GM19328 (cell line): ENCODE measurements around the gene RPH3AL.

Experiments
- ATAC-seq: cut with Tn5 transposase; IDR thresholded peaks from one replicate; pipeline ENCODE4 v1.9.1; 2021; ENCODE audit warnings: mild to moderate bottlenecking, moderate library complexity; ENCODE audit not compliant: unreplicated experiment

The RPH3AL gene

GRCh38 chr17:337022-337420 lies 15.6 kb downstream of the RPH3AL start:
- no peak for ATAC-seq

- no peak for ATAC-seq
These were observed 16.2 kb downstream of the RPH3AL start for GRCh38 chr17:336110-337021.

DNA sequence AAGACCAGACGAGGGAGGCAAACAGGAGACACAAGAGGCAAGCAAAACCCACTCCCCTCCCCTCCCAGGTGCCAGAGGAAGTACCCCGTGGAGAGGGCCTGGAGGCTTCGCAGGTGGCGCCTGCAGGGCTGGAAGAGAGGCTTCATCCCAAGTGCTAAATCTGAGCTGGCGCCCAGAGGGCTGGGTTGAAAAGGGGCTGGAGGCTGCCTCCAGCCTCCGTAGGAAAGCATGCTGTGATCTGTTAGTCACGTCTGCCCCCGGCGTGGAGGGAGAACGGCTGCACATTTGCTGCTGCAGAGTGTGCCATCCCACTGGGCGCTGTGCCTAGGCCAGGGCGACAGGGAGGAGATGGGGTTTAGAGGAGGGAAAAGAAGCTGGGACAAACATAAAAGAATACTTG lies 16.9 kb downstream of the RPH3AL start:
- ATAC-seq, result no peak

GRCh38 chr17:334974-335481 lies 17.6 kb downstream of the RPH3AL start:
- no peak for ATAC-seq

DNA sequence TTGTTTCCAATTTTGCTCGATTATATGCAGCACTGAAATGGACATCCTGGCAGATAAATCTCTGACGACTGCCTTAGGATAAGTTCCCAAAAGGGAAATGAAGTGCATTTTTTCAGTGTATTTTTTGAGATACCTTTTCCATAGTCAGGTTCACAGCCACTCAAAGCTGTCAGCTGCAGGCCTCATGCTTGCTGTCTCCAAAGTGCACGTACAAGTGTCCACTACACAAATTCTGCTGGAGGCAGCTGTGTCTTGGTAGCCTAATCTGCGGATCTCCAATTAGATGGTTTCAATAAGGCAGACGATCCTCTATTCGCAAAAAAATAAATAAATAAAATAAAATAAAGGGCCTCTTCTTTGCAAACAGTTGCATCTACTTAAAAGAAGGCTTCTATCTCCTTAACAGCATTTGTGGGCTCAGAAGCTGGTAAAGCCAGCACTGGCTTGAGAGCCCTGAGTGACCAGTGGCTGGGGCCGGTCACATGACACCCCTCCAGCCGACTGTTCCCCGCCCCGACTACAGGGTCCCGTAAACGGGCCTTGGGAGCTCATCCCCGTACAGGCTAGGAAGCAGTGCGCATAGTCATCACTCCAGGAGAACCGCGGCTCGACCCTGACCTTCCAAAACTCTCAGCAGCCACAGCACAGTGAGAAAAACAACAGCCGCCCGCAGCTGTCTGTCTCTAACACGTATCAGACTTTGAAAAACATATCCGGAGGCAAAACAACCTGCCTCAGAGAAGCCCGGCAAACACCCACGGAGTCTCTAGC lies 18.8 kb downstream of the RPH3AL start:
- ATAC-seq, result no peak

DNA sequence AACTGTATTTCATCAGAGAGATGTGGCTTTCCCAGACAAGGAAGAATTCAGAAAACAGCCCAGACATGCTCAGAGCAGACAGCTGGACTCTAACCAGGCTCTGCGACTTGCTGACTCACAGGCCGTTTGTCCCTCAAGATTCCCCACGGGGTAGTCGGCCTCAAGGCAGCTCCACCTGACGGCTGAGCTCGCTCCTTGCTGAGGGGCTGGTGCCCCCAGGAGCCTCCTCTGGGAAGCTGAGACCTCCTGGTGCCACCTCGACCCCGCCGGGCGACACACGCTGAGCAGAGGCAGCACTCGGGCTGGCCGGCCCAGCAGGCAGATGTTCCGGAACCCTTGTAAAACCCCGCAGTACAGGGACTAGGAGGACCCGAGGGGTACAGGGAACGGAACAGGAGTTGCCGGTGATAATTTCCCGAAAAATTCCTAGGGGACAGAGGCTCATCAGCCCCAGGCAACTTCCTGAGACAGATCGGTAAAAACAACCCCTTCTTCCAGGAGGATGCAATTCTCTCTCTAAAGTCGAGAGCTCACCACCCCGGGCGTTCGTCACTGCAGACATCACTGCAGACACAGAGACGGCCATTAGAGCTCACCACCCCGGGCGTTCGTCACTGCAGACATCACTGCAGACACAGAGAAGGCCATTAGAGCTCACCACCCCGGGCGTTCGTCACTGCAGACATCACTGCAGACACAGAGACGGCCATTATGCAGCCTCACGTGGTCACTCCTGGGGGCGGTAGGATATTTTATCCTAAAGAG lies 19.9 kb downstream of the RPH3AL start:
- ATAC-seq, result no peak

GRCh38 chr17:332023-332422 lies 20.6 kb downstream of the RPH3AL start:
- no peak for ATAC-seq

DNA sequence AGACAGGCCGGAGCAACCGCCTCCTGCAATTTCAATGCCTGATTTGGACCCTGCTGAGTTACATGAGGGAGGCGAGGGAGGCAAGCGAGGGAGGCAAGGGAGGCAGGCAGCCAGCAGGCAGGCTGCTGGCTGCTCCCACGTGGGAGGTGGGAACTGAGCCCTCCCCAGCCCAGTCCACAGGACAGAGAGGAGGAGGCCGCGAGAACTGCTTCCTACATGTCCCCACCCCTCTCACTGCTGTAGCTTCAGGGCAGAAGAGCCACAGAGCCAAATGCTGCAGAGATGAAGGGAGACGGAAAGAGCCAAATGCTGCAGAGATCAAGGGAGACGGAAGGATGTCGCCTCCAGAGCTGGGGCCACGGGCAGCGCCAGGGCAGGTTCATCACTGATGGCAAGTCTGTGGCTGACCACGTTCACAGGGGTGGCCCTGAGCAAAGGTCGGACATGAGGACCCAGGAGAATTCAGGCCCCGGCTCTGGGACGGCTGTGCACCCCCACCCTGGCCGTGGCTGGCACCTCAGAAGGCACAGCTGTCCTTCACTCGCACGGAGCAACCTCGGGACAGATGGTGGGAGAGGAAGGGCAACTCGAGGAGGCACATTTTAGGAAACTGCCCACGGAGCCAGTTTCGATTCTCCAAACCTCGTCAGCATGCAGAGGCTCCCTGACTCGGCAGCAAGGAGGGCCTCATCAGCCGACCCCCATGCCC lies 21.5 kb downstream of the RPH3AL start:
- no peak for ATAC-seq

DNA sequence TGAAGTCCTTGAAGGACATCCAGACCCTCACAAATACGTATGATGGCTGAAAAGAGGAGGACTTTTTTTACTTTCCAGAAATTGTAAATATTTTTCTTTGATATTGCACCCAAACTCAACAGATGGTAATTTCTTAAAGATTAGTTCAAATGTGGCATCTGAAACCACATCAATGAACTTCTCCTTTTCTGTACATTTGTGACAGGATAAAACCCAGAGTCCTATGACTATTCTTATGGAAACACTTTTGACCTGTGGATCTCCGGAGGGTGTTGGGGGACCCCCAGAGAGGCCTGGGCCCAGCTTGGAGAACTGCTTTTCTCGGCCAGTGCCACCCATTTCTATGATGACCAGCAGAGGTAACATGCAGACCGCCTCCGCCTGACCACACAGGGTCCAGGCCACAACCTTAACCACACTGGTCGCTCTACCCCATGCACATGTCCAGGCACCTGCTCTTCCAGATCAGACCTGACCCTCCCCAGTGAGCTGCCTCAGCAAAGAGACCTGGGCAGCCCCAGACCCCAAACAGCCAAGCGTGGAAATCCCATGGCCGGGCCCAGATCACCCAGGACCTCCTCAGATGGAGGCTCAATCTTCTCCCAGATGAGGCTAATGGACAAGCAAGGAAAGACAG lies 22.7 kb downstream of the RPH3AL start:
- ATAC-seq, result no peak

GRCh38 chr17:327971-328370 lies 24.6 kb downstream of the RPH3AL start:
- no peak for ATAC-seq

DNA sequence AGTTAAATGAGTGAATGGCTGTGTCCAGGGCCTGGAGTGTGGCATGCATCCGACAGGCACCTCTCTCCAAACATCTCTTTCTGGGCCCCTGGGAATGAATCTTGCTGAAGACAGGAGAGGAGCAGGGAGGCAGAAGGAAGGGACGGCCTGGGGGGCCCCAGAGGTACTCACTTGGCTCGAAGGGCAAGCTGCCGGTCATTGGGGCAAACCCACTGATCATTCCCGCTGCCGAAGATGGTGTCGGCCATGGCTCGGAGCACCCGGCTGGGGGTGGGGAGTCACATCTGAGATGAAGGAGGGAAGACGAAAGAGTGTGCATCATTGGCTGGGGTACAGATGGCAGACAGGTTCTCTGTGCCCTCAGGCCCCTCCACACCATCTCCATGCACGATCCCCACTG lies 25.3 kb downstream of the RPH3AL start:
- no peak for ATAC-seq

- ATAC-seq, result no peak
These were observed 26.5 kb downstream of the RPH3AL start for GRCh38 chr17:326010-326621.

- ATAC-seq, result no peak
These were observed 27.2 kb downstream of the RPH3AL start for GRCh38 chr17:325270-326009.

- no peak for ATAC-seq
These were observed 28.7 kb downstream of the RPH3AL start for GRCh38 chr17:323721-324571.

DNA sequence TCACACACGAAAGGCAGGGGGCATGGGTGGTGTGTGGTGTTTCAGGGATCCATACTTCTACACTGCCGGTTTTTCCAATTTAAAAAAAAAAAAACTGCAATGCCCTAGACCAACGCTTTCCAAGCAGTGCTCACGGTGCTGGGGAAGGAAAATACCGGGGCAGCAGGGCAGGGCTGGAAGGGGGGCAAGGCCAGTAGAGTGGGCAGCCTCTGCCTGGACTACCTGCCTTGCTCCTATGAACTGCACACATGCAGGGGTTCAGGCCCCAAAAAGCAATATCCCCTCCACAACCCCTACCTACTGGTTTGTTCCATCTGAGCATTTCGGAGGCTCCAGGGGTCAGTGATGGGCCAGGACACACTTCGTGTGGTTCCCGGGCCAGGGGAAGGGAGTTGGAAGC lies 29.4 kb downstream of the RPH3AL start:
- no peak for ATAC-seq

- no peak for ATAC-seq
These were observed 30.4 kb downstream of the RPH3AL start for GRCh38 chr17:322006-322780.

- ATAC-seq, result no peak
These were observed 31.1 kb downstream of the RPH3AL start for GRCh38 chr17:321386-321941.
